K562 (cell line): ENCODE results near the gene CEP95. TPM values are rescaled to one million over a fixed set of nuclear protein-coding genes. Genes with fewer than 3 reads are reported as not detected.

Source experiments
- CBFA2T3 ChIP-seq: fragments of 450-650 bp; IDR thresholded peaks from 2 replicates; pipeline ENCODE4 v1.6.1; 2017
- CCNT2 ChIP-seq: IDR thresholded peaks from 2 replicates; pipeline ENCODE4 v1.6.1; 2011; ENCODE audit warnings: borderline replicate concordance, low read depth, mild to moderate bottlenecking, moderate library complexity, mixed read lengths, low read length; ENCODE audit not compliant: insufficient read length; ENCODE audit errors: extremely low read depth
- CTCF ChIP-seq, 3 experiments: IDR thresholded peaks in 2 of 3; conservative IDR thresholded peaks in 1 of 3; 2 replicates each; pipeline ENCODE4 v1.5.1; 2011 to 2012; ENCODE audit warnings: low read length in 3 of 3, mild to moderate bottlenecking in 3 of 3, control low read depth in 2 of 3, improper control_type of control experiment in 1 of 3, inconsistent platforms in 1 of 3, low read depth in 1 of 3, mixed read lengths in 1 of 3, moderate library complexity in 1 of 3; ENCODE audit not compliant: insufficient read depth in 2 of 3
- E2F4 ChIP-seq: sonication (generic); formaldehyde crosslinking; IDR thresholded peaks from 2 replicates; pipeline ENCODE4 v1.8.0; 2022; ENCODE audit warnings: mild to moderate bottlenecking, low read depth, missing genetic modification reagents
- ELF2 ChIP-seq: fragments of 250-450 bp; sonication (Bioruptor Pico); IDR thresholded peaks from 2 replicates; pipeline ENCODE4 v1.5.0; 2021; ENCODE audit warnings: mild to moderate bottlenecking
- FOXK1 ChIP-seq: sonication (generic); formaldehyde crosslinking; IDR thresholded peaks from 2 replicates; pipeline ENCODE4 v1.8.0; 2022; ENCODE audit warnings: missing genetic modification reagents, mild to moderate bottlenecking, borderline replicate concordance
- FOXP4 ChIP-seq: sonication (generic); formaldehyde crosslinking; IDR thresholded peaks from 2 replicates; pipeline ENCODE4 v1.8.0; 2022; ENCODE audit warnings: mild to moderate bottlenecking, missing genetic modification reagents, borderline replicate concordance
- MYNN ChIP-seq, 2 experiments: sonication (generic); formaldehyde crosslinking in 1 of 2; IDR thresholded peaks; 2 replicates each; pipeline versions ENCODE4 v1.5.0 to v1.6.1; 2016 to 2020; ENCODE audit warnings: antibody characterized with exemption in 1 of 2, missing genetic modification reagents in 1 of 2
- NBN ChIP-seq: fragments of 450-650 bp; IDR thresholded peaks from 2 replicates; pipeline ENCODE4 v1.6.1; 2016; ENCODE audit warnings: low read depth, mild to moderate bottlenecking
- NFE2 ChIP-seq: IDR thresholded peaks from 2 replicates; pipeline ENCODE4 v1.6.1; 2014; ENCODE audit warnings: antibody characterized with exemption, low read depth
- NR2C2 ChIP-seq, 2 experiments: fragments of 200-800 bp in 1 of 2; sonication (Bioruptor generic) in 1 of 2; sonication (generic) in 1 of 2; formaldehyde crosslinking in 1 of 2; IDR thresholded peaks; 2 replicates each; pipeline versions ENCODE4 v1.6.1 to v1.8.0; 2016 to 2022; ENCODE audit warnings: mild to moderate bottlenecking in 1 of 2, missing compliant biosample characterization in 1 of 2, missing genetic modification characterization in 1 of 2, missing genetic modification reagents in 1 of 2
- PYGO2 ChIP-seq: fragments of 450-650 bp; IDR thresholded peaks from 2 replicates; pipeline ENCODE4 v1.6.1; 2016; ENCODE audit warnings: mild to moderate bottlenecking, missing genetic modification characterization, moderate library complexity, missing compliant biosample characterization
- TARDBP ChIP-seq: fragments of 450-650 bp; IDR thresholded peaks from 2 replicates; pipeline ENCODE4 v1.6.1; 2016
- TCF3 ChIP-seq: sonication (generic); formaldehyde crosslinking; IDR thresholded peaks from 2 replicates; pipeline ENCODE4 v1.4.0; 2020; ENCODE audit warnings: mild to moderate bottlenecking, missing genetic modification reagents
- TSHZ1 ChIP-seq: fragments of 250-450 bp; sonication (Bioruptor Pico); IDR thresholded peaks from 2 replicates; pipeline ENCODE4 v1.4.0; 2020; ENCODE audit warnings: mild to moderate bottlenecking, moderate library complexity
- U2AF1 ChIP-seq: fragments of 200-400 bp; formaldehyde crosslinking; optimal IDR thresholded peaks from 2 replicates; pipeline ENCODE3; 2017; ENCODE audit warnings: mild to moderate bottlenecking, low read depth, low read length, moderate library complexity
- U2AF2 ChIP-seq: fragments of 200-400 bp; formaldehyde crosslinking; optimal IDR thresholded peaks from 2 replicates; pipeline ENCODE3; 2017; ENCODE audit warnings: low read depth, mild to moderate bottlenecking, low read length
- ZBED1 ChIP-seq: IDR thresholded peaks from 2 replicates; pipeline ENCODE4 v1.6.1; 2014
- ZNF174 ChIP-seq: fragments of 250-450 bp; sonication (Bioruptor Pico); IDR thresholded peaks from 2 replicates; pipeline ENCODE4 v1.4.0; 2020; ENCODE audit warnings: mild to moderate bottlenecking
- ZNF274 ChIP-seq: IDR thresholded peaks from 2 replicates; pipeline ENCODE4 v1.6.1; 2011; ENCODE audit warnings: low read depth, mild to moderate bottlenecking, low read length, moderate library complexity, borderline replicate concordance
- ZNF586 ChIP-seq: fragments of 450-650 bp; formaldehyde crosslinking; conservative IDR thresholded peaks from 2 replicates; pipeline ENCODE4 v1.4.0; 2020; ENCODE audit warnings: mild to moderate bottlenecking, moderate library complexity
- polyA plus RNA-seq, 8 experiments: library from polyadenylated mRNA; depleted of rRNA in 4 of 8; stranded (reverse) in 5 of 8; unstranded in 3 of 8; fragments of >200 nt; fragmentation: Nextera tagmentation in 2 of 8; fragmentation: Illumina TruSeq in 1 of 8; extraction: Ambion mirVana in 2 of 8; extraction: Trizol in 1 of 8; gene quantifications; 2 replicates each; pipeline versions ENCODE4 v1.2.1 to v1.2.3, GENCODE V29; 2011 to 2014; ENCODE audit warnings: inconsistent platforms in 1 of 8, missing spikeins in 1 of 8
- total RNA-seq, 7 experiments: library from RNA; depleted of rRNA in 6 of 7; stranded (reverse); fragments of >200 nt in 6 of 7; fragmentation: Illumina TruSeq in 2 of 7; extraction: Trizol in 2 of 7; gene quantifications; 2 replicates each; pipeline versions ENCODE4 v1.2.1 to v1.2.3, GENCODE V29; 2011 to 2021; ENCODE audit warnings: low replicate concordance in 1 of 7

CEP95 gene
- total and polyA plus RNA-seq, 9 of the 15 experiments (the other 6 are each of a cell fraction or from before 2014, with no cell fraction given): 26.7 to 80.7 (median 56.9) TPM

GRCh38 chr17:64537488-64537887 is 30.7 kb downstream of the CEP95 start (continued):
- TF ChIP-seq CTCF (IDR thresholded peaks at IDR 0.05 in 2 of 3, conservative IDR thresholded peaks at IDR 0.05 in 1 of 3; ENCODE audit: insufficient read depth in 2 of 3, low read depth in 1 of 3, low read length in 3 of 3) (no peak), U2AF1 (no peak), ELF2 (CRISPR knock-in tag) (no peak), U2AF2 (no peak), ZNF174 (CRISPR knock-in tag) (0 out of 2 replicates have a peak, but pooled peaks have one; percentile 4), ZNF586 (CRISPR knock-in tag) (no peak), ZNF274 (no peak), TARDBP (no peak), CBFA2T3 (peak; percentile 93), FOXP4 (CRISPR knock-in tag) (no peak), CCNT2 (peak; percentile 53), NBN (peak; percentile 72; the same call in 1 of the 2 replicates), TCF3 (CRISPR knock-in tag) (peak; percentile 92), FOXK1 (no peak), ZBED1 (no peak), TSHZ1 (no peak), NR2C2 (CRISPR knock-in tag; IDR thresholded peaks at IDR 0.05) (no peak), NR2C2 (tag; IDR thresholded peaks at IDR 0.05) (no peak), E2F4 (no peak), PYGO2 (tag) (no peak), MYNN (IDR thresholded peaks at IDR 0.05) (peak; percentile 99), MYNN (CRISPR knock-in tag; IDR thresholded peaks at IDR 0.05) (peak; percentile 79; the same call in 1 of the 2 replicates), NFE2 (peak; percentile 64)
